Measurements from ENCODE around the gene PITPNM1.
"Not testable (repeated sequence)": the region's sequence is repeated elsewhere in the genome, so short reads cannot be mapped to it uniquely, and the experiment has no call there.

PITPNM1 gene

DNA sequence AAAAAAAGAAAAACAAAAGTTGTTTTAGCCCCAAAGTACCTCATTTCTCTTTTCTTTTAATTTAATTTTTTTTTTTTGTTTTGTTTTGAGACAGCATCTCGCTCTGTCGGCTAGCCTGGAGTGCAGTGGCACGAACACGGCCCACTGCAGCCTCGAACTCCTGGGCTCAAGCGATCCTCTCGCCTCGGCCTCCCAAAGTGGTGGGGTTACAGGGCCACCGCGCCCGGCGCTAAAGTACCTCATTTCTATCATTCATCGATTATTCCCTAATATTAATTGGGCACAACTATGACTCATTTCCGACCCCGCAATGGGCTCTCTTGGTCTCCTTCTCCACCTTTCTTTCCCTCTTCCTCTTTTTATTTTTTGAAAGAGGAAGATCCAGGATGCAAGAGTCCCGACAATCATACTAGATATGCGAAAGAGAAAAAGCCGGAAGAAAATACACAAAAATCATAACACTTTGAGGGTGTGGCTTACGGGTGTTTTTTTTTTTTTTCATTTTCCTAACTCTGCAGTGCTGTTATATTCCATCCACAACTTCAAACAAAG lies 22.8 kb downstream of the PITPNM1 start:
- no peak for DNase-seq (ENCODE audit: low read depth, low spot score)
- peak overlapping the region; percentile 79 for H3K4me3 ChIP-seq (ENCODE audit: low read depth, low read length)
- ChIA-PET POLR2A (interaction anchor here (0.8 to 1.0 kb wide), 2 partner anchors 9 to 81 kb away, joined by 3 to 7 read pairs; partner anchors contain the start of gene PPP1CA), CTCF (interaction anchor here (0.9 to 1.1 kb wide), 3 partner anchors 23 to 100 kb away, joined by 3 to 4 read pairs (median 3); partner anchors contain the start of genes PITPNM1 and PPP1CA)
- no peak for TF ChIP-seq CTCF (IDR thresholded peaks at IDR 0.05; ENCODE audit: insufficient read depth, low read length, missing control alignments)

GRCh38 chr11:67477344-67478050 lies 27.7 kb downstream of the PITPNM1 start:
- POLR2A ChIA-PET; DNase-seq (ENCODE audit: low read depth, low spot score); H3K4me3 ChIP-seq (ENCODE audit: low read depth, low read length): not testable (repeated sequence)
- CTCF ChIA-PET: interaction anchor here (0.6 kb wide), 1 partner anchor 126 kb away, joined by 3 read pairs; no protein-coding TSS in a partner anchor

DNA sequence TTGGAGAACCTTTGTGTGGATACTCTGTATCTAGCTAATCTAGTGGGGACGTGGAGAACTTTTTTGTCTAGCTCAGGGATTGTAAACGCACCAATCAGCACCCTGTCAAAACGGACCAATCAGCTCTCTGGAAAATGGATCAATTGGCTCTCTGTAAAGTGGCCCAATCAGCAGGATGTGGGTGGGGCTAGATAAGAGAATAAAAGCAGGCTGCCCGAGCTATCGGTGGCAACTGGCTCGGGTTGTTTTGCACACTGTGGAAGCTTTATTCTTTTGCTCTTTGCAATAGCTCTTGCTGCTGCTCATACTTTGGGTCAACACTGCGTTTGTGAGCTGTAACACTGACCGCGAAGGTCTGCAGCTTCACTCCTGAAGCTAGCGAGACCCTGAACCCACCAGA lies 28.5 kb downstream of the PITPNM1 start:
- DNase-seq (ENCODE audit: low read depth, low spot score); POLR2A ChIA-PET; H3K4me3 ChIP-seq (ENCODE audit: low read depth, low read length): not testable (repeated sequence)
- CTCF ChIA-PET: interaction anchor here (0.6 kb wide), 1 partner anchor 125 kb away, joined by 3 read pairs; no protein-coding TSS in a partner anchor

DNA sequence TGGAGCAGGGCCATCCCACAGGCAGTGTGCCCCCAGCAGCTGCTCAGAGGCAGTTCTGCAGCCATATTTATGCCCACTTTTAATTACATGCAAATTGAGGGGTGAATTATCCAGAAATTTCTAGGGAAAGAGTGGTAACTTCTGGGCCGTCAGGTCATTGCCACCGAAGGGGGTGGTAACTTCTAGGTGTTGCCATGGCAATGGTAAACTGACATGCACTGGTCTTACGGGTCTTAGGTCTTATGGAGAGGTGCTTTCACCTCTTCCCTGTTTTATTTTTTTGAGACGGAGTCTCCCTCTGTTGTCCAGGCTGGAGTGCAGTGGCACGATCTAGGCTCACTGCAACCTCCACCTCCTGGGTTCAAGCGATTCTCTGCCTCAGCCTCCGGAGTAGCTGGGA lies 32.3 kb downstream of the PITPNM1 start:
- POLR2A ChIA-PET: no interaction called here
- TF ChIP-seq CTCF (IDR thresholded peaks at IDR 0.05; ENCODE audit: insufficient read depth, low read length, missing control alignments): no peak
- H3K4me3 ChIP-seq (ENCODE audit: low read depth, low read length): no peak overlapping the region
- no peak for DNase-seq (ENCODE audit: low read depth, low spot score)
- CTCF ChIA-PET: no interaction called here

GRCh38 chr11:67470337-67471002 lies 34.7 kb downstream of the PITPNM1 start:
- ChIA-PET CTCF (interaction anchor here (0.8 to 1.2 kb wide), 3 partner anchors 36 to 70 kb away, joined by 3 to 4 read pairs (median 3); no protein-coding TSS in a partner anchor), POLR2A (interaction anchor here (3.1 kb wide), 1 partner anchor 69 kb away, joined by 12 read pairs; the partner anchor contains the start of gene PPP1CA)
- H3K4me3 ChIP-seq (ENCODE audit: low read depth, low read length): no peak overlapping the region
- no peak for TF ChIP-seq CTCF (IDR thresholded peaks at IDR 0.05; ENCODE audit: insufficient read depth, low read length, missing control alignments)
- DNase-seq (ENCODE audit: low read depth, low spot score): no peak

- ChIA-PET POLR2A (interaction anchor here (3.1 kb wide), 1 partner anchor 68 kb away, joined by 12 read pairs; the partner anchor contains the start of gene PPP1CA), CTCF (interaction anchor here (0.6 to 2.8 kb wide), 3 partner anchors 68 to 124 kb away, joined by 4 to 18 read pairs (median 14); partner anchors contain the start of gene PPP1CA)
- TF ChIP-seq CTCF (IDR thresholded peaks at IDR 0.05; ENCODE audit: insufficient read depth, low read length, missing control alignments): no peak
Measured at GRCh38 chr11:67469508-67469811, 35.7 kb downstream of the PITPNM1 start.

More at GRCh38 chr11:67469508-67469811, 35.7 kb downstream of the PITPNM1 start:
- H3K4me3 ChIP-seq (ENCODE audit: low read depth, low read length): peak overlapping the region; percentile 69
- DNase-seq (ENCODE audit: low read depth, low spot score): no peak
